ENCODE measurements around the gene CACNG7.

DNA sequence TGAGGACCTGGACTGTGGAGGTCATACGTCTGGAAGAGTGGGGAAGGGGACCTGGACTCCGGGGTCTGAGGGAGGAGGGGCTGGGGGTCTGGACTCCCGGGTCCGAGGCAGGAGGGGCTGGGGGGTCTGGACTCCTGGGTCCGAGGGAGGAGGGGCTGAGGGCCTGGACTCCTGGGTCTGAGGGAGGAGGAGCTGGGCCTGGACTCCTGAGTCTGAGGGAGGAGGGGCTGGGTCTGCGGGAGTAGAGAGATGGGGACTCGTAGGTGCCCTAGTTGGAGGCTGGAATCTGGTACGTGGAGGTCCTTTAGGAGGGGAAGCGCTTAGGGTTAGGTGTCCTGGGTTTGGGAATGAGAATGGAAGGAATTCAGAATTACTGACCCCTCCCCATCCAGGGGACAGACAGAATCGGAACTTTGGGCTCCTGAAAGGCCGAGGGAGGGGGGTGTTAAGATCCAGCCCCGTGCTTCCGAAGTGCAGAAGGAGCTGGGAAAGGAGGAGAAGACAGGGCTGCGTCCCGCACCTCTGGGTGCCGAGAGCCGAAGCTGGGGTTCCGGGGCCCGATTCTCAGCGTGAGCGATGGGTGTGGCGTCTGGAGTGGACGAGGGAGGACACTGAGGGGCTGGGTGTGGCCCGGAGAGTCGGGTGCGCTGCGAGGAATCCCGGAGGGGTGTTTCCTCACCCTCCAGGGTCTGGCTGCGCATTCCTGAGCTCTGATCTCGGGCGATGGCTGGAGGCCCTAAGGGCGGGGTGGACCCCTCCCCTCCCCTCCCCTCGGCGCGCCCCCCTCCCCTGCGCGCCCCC, 40.8 kb upstream of the CACNG7 start:
- TF ChIP-seq, protein P1, sequence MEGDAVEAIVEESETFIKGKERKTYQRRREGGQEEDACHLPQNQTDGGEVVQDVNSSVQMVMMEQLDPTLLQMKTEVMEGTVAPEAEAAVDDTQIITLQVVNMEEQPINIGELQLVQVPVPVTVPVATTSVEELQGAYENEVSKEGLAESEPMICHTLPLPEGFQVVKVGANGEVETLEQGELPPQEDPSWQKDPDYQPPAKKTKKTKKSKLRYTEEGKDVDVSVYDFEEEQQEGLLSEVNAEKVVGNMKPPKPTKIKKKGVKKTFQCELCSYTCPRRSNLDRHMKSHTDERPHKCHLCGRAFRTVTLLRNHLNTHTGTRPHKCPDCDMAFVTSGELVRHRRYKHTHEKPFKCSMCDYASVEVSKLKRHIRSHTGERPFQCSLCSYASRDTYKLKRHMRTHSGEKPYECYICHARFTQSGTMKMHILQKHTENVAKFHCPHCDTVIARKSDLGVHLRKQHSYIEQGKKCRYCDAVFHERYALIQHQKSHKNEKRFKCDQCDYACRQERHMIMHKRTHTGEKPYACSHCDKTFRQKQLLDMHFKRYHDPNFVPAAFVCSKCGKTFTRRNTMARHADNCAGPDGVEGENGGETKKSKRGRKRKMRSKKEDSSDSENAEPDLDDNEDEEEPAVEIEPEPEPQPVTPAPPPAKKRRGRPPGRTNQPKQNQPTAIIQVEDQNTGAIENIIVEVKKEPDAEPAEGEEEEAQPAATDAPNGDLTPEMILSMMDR (conservative IDR thresholded peaks at IDR 0.05; ENCODE audit: low read length), result no peak
- no peak for TF ChIP-seq EZH2phosphoT487 (IDR thresholded peaks at IDR 0.05; ENCODE audit: borderline replicate concordance, low read depth, low read length)

Measured in OCI-LY7 (cell line).